ENCODE results near the gene PFKFB2.

The PFKFB2 gene

DNA sequence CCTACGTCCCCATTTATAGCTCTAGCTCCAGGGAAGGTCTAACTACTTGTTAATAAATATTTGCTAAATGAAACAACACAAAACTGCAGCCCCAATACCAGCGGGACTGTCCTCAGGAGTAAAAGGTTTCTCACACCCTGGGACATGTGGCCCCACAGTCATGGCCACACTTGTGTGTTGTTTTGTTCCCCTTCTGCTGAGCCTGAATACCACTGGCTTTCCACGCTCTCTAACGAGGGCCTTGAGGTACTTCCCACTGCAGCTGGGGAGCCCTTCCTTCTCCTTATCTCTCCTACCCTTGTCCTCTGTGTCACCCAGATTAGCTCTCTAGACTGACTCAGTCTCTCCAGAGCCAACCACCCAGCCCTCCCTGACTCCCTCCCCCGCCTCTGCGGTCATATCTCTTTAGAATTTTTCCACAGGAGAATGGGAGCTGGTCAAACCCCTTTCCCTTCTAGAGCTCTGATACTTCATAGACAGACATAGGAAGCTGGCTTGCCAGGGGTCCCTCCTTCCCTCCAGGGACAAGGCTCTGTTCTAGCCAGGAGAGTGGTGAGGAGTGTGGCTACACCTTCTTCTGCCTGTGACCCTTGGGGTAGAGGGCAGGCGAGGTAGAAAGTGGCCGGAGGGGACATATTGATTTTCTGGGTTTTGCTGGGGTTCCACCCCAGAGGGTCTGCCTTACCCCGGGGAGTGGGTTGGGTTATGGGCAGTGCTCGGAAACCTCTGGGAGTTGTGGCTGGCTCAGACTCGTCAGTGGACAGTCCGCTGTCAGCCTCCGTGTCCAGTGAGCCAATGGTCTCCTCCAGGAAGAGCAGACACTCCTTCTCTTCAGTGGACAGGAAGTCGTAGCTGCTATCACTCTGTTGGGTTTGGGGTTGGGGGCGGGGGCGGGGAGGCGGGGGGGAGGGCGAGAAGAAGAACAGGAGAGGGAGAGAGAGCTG lies 28.6 kb upstream of the PFKFB2 start:
- peaks cover 0 to 47% (median 24%) of the 10 kb centered on the region in 4 donors for H3K4me1 ChIP-seq
- H3K27ac ChIP-seq = peak overlapping the region; percentile 46 to 65
- no peak overlapping the region for H3K4me3 ChIP-seq
- TF ChIP-seq, protein P1, sequence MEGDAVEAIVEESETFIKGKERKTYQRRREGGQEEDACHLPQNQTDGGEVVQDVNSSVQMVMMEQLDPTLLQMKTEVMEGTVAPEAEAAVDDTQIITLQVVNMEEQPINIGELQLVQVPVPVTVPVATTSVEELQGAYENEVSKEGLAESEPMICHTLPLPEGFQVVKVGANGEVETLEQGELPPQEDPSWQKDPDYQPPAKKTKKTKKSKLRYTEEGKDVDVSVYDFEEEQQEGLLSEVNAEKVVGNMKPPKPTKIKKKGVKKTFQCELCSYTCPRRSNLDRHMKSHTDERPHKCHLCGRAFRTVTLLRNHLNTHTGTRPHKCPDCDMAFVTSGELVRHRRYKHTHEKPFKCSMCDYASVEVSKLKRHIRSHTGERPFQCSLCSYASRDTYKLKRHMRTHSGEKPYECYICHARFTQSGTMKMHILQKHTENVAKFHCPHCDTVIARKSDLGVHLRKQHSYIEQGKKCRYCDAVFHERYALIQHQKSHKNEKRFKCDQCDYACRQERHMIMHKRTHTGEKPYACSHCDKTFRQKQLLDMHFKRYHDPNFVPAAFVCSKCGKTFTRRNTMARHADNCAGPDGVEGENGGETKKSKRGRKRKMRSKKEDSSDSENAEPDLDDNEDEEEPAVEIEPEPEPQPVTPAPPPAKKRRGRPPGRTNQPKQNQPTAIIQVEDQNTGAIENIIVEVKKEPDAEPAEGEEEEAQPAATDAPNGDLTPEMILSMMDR (IDR thresholded peaks at IDR 0.05) = no peak
- no peaks in the 10 kb centered on the region for H3K27me3 ChIP-seq
- H3K9me3 ChIP-seq = no peaks in the 10 kb centered on the region
- no peaks in the 10 kb centered on the region for H3K36me3 ChIP-seq
- DNase-seq = no peak
- intact Hi-C loops (cut with DNase I; ENCODE audit: low total_unique reads) = no loop called here

DNA sequence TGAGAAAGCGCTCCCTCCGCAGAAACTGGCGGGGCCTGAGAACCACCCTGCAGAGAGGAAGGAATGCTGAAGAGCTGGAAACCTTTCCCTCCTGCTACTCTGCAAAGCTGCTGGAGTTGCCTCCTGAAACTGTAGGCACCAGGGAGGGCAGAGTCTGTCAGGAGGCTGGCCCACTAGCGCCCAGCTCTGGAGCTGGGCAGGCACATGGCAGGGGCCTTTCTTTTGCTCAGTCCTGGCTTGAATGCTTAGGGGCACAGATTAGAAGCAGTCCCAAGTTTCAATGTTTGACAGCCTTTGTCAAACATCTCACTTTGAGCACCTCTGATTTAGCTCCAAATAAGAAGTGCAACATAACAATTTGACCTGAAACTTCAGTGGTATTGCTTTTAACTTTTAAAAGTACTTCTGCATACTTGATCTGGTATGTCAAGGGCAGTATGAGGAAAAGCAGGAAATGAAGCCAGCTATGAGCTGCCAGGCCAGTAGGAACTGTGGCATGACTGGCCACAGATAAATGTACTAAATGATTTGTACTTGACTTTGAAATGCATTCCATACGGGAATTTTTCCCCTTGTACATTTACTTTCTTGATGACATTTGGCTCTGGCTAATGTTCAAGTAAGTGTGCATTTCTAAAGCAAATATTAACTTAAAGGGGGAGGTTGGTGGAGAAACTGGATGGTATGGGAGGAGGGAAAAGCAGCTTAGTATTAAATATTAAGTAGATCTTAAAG lies 27.8 kb upstream of the PFKFB2 start:
- Histone ChIP-seq H3K27ac (peak overlapping the region; percentile 46 to 65), H3K27me3 (no peaks in the 10 kb centered on the region), H3K36me3 (no peaks in the 10 kb centered on the region), H3K9me3 (no peaks in the 10 kb centered on the region), H3K4me3 (no peak overlapping the region), H3K4me1 (peaks cover 0 to 47% (median 24%) of the 10 kb centered on the region in 4 donors)
- TF ChIP-seq, protein P1 (IDR thresholded peaks at IDR 0.05) = no peak
- no peak for DNase-seq
- intact Hi-C loops (cut with DNase I; ENCODE audit: low total_unique reads) = no loop called here

GRCh38 chr1:207026104-207026534 lies 27.0 kb upstream of the PFKFB2 start:
- H3K27me3 ChIP-seq = no peaks in the 10 kb centered on the region
- DNase-seq = no peak
- TF ChIP-seq, protein P1 (IDR thresholded peaks at IDR 0.05) = no peak
- H3K4me3 ChIP-seq = no peak overlapping the region
- peaks cover 0 to 47% (median 24%) of the 10 kb centered on the region in 4 donors for H3K4me1 ChIP-seq
- no peaks in the 10 kb centered on the region for H3K9me3 ChIP-seq
- H3K27ac ChIP-seq = peak overlapping the region; percentile 46 to 65
- no peaks in the 10 kb centered on the region for H3K36me3 ChIP-seq
- intact Hi-C loops (cut with DNase I; ENCODE audit: low total_unique reads) = no loop called here

DNA sequence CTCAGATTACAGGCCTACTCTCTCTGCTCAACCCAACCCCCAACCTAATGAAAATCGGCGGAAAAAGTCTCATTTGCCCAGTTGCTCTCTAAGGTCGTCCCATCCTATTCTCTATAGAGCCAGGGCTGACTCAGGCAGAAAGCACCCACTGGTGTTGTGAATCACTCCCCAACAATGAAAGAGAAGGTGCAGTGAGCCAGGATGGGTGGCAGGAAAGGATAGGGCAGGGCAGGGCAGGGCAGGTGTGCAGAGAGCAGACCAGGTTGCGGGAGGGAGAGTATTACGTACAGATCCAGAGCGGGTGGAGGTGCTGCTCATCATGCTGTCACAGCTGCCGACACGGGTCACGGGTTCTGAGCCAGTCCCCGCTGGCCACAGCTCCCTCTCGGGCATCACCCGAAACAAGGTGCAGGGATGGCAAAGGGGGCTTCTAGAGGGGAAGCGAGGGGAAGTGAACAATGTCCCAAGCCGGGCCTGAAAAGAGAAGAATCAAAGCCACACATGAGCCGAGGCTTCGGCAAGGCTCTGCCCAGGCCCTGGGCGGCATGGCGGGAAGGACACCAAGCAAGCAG lies 25.8 kb upstream of the PFKFB2 start:
- no peaks in the 10 kb centered on the region for H3K9me3 ChIP-seq
- intact Hi-C loops (cut with DNase I; ENCODE audit: low total_unique reads) = no loop called here
- H3K27ac ChIP-seq = no peak overlapping the region
- H3K36me3 ChIP-seq = no peaks in the 10 kb centered on the region
- H3K27me3 ChIP-seq = peaks cover 0 to 5% of the 10 kb centered on the region in 2 donors
- H3K4me1 ChIP-seq = peaks cover 0 to 40% (median 24%) of the 10 kb centered on the region in 4 donors
- TF ChIP-seq, protein P1 (IDR thresholded peaks at IDR 0.05) = no peak
- no peak overlapping the region for H3K4me3 ChIP-seq
- DNase-seq = no peak

DNA sequence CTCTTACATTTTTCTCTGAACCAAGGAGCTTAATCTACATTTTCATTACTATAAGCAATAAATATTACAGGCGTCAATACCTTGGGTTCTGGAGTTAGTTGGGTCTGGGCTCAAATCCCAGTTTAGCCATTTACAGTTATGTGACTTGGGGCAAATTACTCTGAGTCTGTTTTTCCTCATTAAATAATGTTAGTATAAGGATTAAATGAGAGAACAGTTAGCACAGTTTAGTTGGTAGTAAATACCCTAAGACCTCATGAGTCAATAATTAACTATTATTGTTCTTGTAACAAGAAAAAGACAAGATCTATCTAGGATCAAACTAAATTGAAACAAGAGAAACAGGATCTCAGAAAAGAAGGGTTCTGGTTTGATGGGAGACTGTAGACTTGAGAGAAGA lies 25.2 kb upstream of the PFKFB2 start:
- DNase-seq = no peak
- H3K36me3 ChIP-seq = no peaks in the 10 kb centered on the region
- no peaks in the 10 kb centered on the region for H3K9me3 ChIP-seq
- peaks cover 0 to 35% (median 24%) of the 10 kb centered on the region in 4 donors for H3K4me1 ChIP-seq
- TF ChIP-seq, protein P1 (IDR thresholded peaks at IDR 0.05) = no peak
- H3K27ac ChIP-seq = no peak overlapping the region
- no peak overlapping the region for H3K4me3 ChIP-seq
- H3K27me3 ChIP-seq = peaks cover 0 to 5% of the 10 kb centered on the region in 2 donors
- intact Hi-C loops (cut with DNase I; ENCODE audit: low total_unique reads) = no loop called here
